Measurements from ENCODE around the gene SEMA3E. TPM values are rescaled to one million over a fixed set of nuclear protein-coding genes. Genes with fewer than 3 reads are reported as not detected.

SEMA3E gene
- total and polyA plus RNA-seq, 8 donors: 0.19 to 9.2 (median 0.93) TPM; not detected in 1

DNA sequence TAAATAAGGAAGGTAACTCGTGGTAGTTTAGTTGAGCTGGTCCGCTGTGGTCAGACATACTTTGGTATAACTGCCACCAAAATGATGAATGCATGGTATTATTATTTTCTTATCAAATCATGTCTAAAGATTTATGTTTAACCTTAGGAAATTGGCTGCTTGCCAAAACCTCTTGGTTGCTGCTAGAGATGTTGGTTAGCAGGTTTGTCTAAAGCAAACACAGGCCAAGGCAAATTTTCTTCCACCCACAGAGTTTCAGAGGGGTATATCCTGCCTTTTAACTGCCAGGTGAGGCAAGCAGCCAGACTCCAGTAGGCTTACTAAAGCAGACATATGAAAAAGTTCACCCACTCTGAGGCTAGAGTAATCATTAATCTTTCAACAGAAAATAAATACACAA lies 101.4 kb downstream of the SEMA3E start:
- Histone ChIP-seq H3K4me1 (peaks cover 0 to 13% (median 6%) of the 10 kb centered on the region in 4 donors), H3K9me3 (peaks cover 0 to 2% (median 0%) of the 10 kb centered on the region in 4 donors), H3K27ac (peak overlapping the region in 4 of 5 donors; percentile 23 to 66 (median 58)), H3K27me3 (no peaks in the 10 kb centered on the region), H3K4me3 (no peak overlapping the region), H3K36me3 (no peaks in the 10 kb centered on the region)
- 17 to 52% (median 24%) methylated on average over 2 of the region's 2 CpGs for WGBS, 5 donors
- intact Hi-C loops (cut with DNase I; ENCODE audit: low total_unique reads): no loop called here
- DNase-seq: peak; percentile 72 to 87
- TF ChIP-seq POLR2AphosphoS5 (IDR thresholded peaks at IDR 0.05) (peak in 1 of 3 donors; percentile 44), POLR2A (IDR thresholded peaks at IDR 0.05) (no peak)

DNA sequence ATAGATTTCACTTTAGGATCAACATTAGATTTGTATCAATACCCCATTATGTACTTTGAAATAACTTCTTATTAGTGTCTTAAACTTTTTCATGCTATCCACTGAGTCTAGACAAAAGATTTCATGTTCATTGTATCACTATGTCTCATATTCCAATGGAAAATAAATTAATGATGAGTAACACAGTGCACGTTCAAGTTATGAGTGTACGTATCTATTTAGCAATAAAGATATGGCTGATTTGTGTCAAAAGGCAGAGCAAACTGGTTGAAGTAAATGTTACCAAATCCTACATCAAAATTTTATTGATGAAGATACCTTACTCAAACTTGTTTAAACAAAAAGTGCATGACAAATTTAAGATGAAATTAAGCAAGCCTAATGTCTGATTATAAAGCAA lies 102.4 kb downstream of the SEMA3E start:
- H3K4me3 ChIP-seq: no peak overlapping the region
- no peaks in the 10 kb centered on the region for H3K27me3 ChIP-seq
- H3K4me1 ChIP-seq: peaks cover 0 to 13% (median 6%) of the 10 kb centered on the region in 4 donors
- no peak for DNase-seq
- intact Hi-C loops (cut with DNase I; ENCODE audit: low total_unique reads): no loop called here
- TF ChIP-seq, protein P1, sequence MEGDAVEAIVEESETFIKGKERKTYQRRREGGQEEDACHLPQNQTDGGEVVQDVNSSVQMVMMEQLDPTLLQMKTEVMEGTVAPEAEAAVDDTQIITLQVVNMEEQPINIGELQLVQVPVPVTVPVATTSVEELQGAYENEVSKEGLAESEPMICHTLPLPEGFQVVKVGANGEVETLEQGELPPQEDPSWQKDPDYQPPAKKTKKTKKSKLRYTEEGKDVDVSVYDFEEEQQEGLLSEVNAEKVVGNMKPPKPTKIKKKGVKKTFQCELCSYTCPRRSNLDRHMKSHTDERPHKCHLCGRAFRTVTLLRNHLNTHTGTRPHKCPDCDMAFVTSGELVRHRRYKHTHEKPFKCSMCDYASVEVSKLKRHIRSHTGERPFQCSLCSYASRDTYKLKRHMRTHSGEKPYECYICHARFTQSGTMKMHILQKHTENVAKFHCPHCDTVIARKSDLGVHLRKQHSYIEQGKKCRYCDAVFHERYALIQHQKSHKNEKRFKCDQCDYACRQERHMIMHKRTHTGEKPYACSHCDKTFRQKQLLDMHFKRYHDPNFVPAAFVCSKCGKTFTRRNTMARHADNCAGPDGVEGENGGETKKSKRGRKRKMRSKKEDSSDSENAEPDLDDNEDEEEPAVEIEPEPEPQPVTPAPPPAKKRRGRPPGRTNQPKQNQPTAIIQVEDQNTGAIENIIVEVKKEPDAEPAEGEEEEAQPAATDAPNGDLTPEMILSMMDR (IDR thresholded peaks at IDR 0.05): no peak
- TF ChIP-seq POLR2AphosphoS5 (IDR thresholded peaks at IDR 0.05) (no peak), EP300 (IDR thresholded peaks at IDR 0.05) (no peak), POLR2A (IDR thresholded peaks at IDR 0.05) (no peak)
- 35 to 62% (median 53%) methylated on average over 2 of the region's 2 CpGs for WGBS, 5 donors
- H3K27ac ChIP-seq: no peak overlapping the region
- no peaks in the 10 kb centered on the region for H3K9me3 ChIP-seq
- no peaks in the 10 kb centered on the region for H3K36me3 ChIP-seq

DNA sequence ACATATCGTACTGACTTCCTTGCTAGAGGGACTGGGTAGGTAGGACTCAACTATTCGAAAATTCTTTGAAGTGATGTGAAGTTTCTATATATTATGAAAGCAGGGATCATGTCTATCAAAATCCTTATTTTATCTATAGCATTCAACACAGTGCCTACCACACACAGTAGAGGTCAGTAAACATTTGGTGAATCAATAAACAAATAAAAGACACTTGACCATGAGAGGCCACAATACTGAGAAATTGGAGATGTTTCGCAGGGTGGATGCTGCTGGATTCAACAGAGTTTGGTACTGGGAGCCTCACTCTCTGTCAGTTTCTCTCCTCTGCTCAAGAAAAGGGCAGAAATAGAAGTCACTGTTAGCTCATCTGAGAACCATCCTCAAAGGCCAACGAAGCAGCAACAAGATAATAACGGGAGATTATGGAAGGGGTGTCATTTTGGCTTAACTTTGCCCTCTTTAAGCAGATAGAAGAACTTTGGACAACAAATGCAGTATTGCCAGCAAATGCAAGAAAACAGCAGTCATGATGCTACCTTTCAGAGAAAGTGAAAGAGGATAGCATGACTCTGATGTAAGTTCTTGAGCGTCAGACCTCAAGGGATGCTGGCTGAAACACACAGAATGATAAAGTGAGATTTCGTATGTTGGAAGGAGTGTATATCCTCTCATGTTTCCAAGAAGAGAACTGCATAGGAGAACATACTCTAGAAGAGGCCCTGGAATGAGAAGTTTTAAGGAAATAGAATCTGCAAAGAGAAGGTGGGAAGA lies 107.6 kb downstream of the SEMA3E start:
- intact Hi-C loops (cut with DNase I; ENCODE audit: low total_unique reads): no loop called here
- WGBS, 5 donors: 82 to 91% (median 89%) methylated on average over 7 of the region's 7 CpGs
- TF ChIP-seq, protein P1 (IDR thresholded peaks at IDR 0.05): no peak
- TF ChIP-seq EP300 (IDR thresholded peaks at IDR 0.05) (no peak), POLR2AphosphoS5 (IDR thresholded peaks at IDR 0.05) (no peak), POLR2A (IDR thresholded peaks at IDR 0.05) (no peak)

DNA sequence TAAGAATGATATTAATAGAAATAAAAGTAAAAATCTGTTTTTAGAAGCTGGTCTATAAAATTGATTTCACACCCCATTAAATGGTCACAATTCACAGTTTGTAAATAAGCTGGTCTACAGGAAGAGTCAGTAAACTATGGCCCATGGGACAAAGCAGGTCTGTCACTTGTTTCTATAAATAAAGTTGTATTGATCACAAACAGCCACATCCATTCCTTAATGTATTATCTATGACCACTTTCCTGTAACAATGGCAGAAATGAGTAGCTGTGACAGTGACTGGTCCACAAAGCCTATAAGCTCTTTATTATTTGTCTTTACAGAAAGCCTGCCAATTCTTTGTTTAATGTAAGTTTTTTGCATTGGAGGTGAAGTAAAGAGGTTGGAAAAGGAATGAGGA lies 114.5 kb downstream of the SEMA3E start:
- Histone ChIP-seq H3K4me3 (no peak overlapping the region), H3K36me3 (no peaks in the 10 kb centered on the region), H3K27me3 (no peaks in the 10 kb centered on the region), H3K4me1 (no peaks in the 10 kb centered on the region), H3K27ac (no peak overlapping the region), H3K9me3 (no peaks in the 10 kb centered on the region)
- intact Hi-C loops (cut with DNase I; ENCODE audit: low total_unique reads): no loop called here
- TF ChIP-seq POLR2A (IDR thresholded peaks at IDR 0.05) (no peak), EP300 (IDR thresholded peaks at IDR 0.05) (no peak), POLR2AphosphoS5 (IDR thresholded peaks at IDR 0.05) (no peak)
- TF ChIP-seq, protein P1 (IDR thresholded peaks at IDR 0.05): no peak
- DNase-seq: no peak

More for the DNA sequence above, 107.6 kb downstream of the SEMA3E start:
- Histone ChIP-seq H3K4me3 (no peak overlapping the region), H3K36me3 (no peaks in the 10 kb centered on the region), H3K9me3 (no peaks in the 10 kb centered on the region), H3K4me1 (no peaks in the 10 kb centered on the region), H3K27ac (no peak overlapping the region), H3K27me3 (no peaks in the 10 kb centered on the region)
- no peak for DNase-seq

DNA sequence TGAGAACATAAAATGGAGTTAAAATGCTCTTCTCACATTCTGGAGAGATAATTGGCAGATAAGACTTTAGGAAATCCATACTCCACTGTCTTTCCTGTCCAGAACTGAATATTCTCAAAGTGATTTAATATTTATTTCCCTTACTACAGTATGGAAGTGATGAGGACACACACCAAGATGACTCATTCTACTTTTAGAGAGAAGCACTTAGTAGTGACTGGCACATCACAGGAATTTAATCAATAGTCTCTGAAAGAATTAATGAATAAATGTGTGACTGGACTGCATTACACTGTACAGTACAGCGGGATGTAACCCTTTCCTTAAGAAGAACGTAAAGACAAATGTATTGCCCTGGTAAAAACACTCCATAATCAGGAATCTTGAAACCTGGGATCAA lies 116.7 kb downstream of the SEMA3E start:
- 87 to 93% (median 89%) methylated on average over 2 of the region's 2 CpGs for WGBS, 5 donors
- Histone ChIP-seq H3K27ac (no peak overlapping the region), H3K9me3 (no peaks in the 10 kb centered on the region), H3K4me3 (no peak overlapping the region), H3K27me3 (no peaks in the 10 kb centered on the region), H3K4me1 (no peaks in the 10 kb centered on the region), H3K36me3 (no peaks in the 10 kb centered on the region)
- intact Hi-C loops (cut with DNase I; ENCODE audit: low total_unique reads): no loop called here
- no peak for DNase-seq
- TF ChIP-seq, protein P1 (IDR thresholded peaks at IDR 0.05): no peak
- TF ChIP-seq POLR2AphosphoS5 (IDR thresholded peaks at IDR 0.05): no peak
- no peak for TF ChIP-seq EP300 (IDR thresholded peaks at IDR 0.05)
- no peak for TF ChIP-seq POLR2A (IDR thresholded peaks at IDR 0.05)
